Esophagus muscularis mucosa (tissue), 4 donors: Measurements from ENCODE around the gene AGAP1.

ENCODE experiments used
- EP300 ChIP-seq: sonication (generic); formaldehyde crosslinking; IDR thresholded peaks from one replicate; pipeline ENCODE4 v1.6.1; 2017; ENCODE audit warnings: antibody characterized with exemption
- POLR2A ChIP-seq: fragments of 450-650 bp; IDR thresholded peaks from one replicate; pipeline ENCODE4 v1.6.1; 2017; ENCODE audit warnings: antibody characterized with exemption, moderate library complexity, mild to moderate bottlenecking, low read depth
- POLR2AphosphoS5 ChIP-seq, 2 donors: sonication (generic); formaldehyde crosslinking; IDR thresholded peaks; one replicate each; pipeline ENCODE4 v1.6.1; 2017; ENCODE audit warnings: antibody characterized with exemption in 2 of 2
- TF ChIP-seq, protein P1 (sequence below), 3 experiments: fragments of 200-600 bp in 2 of 3; fragments of 450-650 bp in 1 of 3; sonication (generic) in 2 of 3; IDR thresholded peaks; one replicate each; pipeline ENCODE4 v1.5.1; 2017 to 2019; ENCODE audit warnings: antibody characterized with exemption in 3 of 3, mild to moderate bottlenecking in 2 of 3, moderate library complexity in 1 of 3

DNA sequence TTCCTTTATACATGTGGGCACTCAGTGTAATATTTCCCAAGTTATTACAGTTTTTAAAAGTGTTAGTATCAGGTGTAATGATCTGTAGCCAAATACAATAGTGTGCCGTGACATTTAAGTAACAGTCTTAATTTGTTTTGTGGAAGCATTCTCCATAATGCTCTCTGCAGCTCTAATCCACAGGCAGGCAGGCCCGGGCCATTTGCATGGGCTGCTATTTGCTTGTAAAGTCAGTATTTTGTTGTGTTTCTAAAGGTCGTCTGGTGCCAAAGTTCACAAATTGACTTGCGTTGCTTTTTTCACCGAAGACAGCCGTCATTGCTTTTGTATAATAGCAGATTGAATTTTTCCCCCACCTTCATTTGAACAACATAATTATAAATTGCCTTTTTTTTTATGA is 521.3 kb downstream of the AGAP1 start:
- TF ChIP-seq, protein P1, sequence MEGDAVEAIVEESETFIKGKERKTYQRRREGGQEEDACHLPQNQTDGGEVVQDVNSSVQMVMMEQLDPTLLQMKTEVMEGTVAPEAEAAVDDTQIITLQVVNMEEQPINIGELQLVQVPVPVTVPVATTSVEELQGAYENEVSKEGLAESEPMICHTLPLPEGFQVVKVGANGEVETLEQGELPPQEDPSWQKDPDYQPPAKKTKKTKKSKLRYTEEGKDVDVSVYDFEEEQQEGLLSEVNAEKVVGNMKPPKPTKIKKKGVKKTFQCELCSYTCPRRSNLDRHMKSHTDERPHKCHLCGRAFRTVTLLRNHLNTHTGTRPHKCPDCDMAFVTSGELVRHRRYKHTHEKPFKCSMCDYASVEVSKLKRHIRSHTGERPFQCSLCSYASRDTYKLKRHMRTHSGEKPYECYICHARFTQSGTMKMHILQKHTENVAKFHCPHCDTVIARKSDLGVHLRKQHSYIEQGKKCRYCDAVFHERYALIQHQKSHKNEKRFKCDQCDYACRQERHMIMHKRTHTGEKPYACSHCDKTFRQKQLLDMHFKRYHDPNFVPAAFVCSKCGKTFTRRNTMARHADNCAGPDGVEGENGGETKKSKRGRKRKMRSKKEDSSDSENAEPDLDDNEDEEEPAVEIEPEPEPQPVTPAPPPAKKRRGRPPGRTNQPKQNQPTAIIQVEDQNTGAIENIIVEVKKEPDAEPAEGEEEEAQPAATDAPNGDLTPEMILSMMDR (IDR thresholded peaks at IDR 0.05): no peak
- TF ChIP-seq POLR2A: no peak
- no peak for TF ChIP-seq EP300
- TF ChIP-seq POLR2AphosphoS5 (IDR thresholded peaks at IDR 0.05): no peak
